ENCODE data around the gene ZFAND6.
"Not testable (repeated sequence)": the region's sequence is repeated elsewhere in the genome, so short reads cannot be mapped to it uniquely, and the experiment has no call there.

The ZFAND6 gene

DNA sequence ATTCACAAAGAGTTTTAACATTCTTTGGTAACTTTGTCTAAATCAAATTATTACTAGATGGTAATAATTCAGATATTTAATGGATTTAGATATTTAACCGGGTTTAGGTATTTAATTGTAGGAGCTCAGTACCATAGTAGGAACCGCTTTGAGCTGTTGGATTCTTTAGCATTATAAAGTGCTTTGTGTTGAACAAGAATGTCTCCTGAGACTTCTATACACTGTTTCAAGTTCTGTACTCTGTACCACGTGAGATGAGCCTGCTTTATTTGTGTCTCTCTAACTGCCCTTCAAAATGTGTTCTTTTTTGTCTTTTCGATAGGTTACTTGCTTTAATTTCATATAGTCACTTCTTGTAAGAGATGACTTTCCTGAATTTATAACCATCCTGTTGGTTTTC, 36.0 kb downstream of the ZFAND6 start:
- in situ Hi-C loops (cut with MboI; ENCODE audit: low sequenced_read_pairs), result no loop called here

DNA sequence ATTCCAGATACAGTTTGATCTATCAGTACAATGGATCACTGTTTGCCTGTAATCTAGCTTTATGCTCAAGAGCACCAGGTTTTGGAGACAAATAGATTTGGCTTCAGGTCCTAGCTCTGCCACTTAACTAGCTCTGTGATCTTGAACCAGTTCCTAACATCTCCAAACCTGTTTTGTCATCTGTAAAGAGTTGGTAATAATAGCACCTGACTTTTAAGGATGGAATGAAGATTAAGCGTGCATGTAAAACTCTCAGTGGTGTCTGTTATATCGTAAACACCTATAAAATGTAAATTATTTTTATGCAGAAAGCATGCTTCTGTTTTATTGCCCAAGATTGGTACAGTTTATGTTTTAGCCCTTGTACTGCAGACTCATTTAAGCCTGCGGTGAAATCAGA, 36.5 kb downstream of the ZFAND6 start:
- in situ Hi-C loops (cut with MboI; ENCODE audit: low sequenced_read_pairs), result no loop called here

DNA sequence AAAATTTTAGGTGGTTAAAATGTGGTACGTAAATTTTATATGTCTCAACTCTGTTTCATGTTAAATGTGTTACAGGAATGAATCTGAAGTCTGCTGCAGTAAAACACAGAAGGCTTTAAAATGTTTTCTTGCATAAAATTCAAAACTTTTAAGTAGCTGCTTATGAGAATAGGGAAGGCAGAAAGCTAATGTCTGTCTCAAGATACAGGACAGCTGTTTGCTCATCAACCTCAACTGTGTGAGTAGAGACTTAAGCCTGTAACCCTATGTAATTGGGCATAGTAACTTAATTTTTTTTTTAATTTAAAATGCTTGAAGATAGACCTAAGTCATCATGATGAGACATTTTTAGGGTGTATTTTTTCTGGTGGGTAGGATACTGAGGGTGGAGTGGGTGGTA, 38.9 kb downstream of the ZFAND6 start:
- in situ Hi-C loops (cut with MboI; ENCODE audit: low sequenced_read_pairs), result no loop called here

DNA sequence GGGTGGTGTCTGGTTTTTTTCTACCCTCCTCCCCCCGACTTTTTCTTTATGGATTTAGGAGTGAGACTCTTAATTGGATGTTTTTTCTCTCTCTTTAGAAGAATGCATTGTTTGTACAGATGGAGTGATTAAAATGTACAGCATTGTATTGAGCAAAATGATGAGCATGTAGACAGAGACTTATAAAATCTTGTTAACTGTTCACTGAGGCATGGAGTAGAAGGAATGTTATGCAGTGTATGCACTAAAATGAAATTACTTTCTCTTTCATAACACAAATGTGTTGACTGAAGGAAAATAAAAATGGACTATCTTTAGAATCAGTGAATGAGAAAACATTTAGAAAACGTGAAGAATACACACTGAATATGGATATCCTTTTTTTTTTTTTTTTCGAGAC, 39.8 kb downstream of the ZFAND6 start:
- in situ Hi-C loops (cut with MboI; ENCODE audit: low sequenced_read_pairs), result no loop called here

DNA sequence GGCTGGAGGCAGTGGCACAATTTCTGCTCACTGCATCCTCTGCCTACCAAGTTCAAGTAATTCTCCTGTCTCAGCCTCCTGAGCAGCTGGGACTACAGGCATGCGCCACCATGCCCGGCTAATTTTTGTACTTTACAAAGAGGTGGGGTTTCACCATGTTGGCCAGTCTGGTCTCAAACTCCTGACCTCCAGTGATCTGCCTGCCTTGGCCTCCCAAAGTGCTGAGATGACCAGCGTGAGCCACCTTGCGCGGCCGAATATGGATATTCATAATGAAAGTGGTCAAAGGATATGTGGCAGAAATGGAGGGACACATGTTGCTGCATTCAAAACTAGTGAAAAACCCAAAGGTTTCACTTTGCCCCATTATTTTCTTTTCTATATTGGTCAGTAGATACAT, 40.2 kb downstream of the ZFAND6 start:
- in situ Hi-C loops (cut with MboI; ENCODE audit: low sequenced_read_pairs), result not testable (repeated sequence)

DNA sequence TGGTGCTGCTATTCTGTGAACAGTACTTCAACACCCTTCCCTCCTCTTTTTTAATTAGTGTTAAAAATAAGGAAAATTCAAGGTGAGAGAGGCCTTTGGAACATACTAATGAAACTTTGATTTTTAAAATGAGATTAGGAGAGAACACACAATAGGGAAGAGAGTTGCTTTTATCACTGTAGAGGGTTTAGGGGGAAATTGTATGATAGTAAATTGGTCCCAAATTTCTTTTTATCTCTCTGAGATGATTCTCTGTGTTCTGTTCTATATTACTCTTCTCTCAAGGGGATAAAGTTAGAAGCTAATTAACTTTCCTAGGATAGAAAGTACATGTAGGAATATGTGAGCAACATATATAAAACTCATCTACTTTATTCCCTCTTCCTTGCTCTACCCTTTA, 40.8 kb downstream of the ZFAND6 start:
- in situ Hi-C loops (cut with MboI; ENCODE audit: low sequenced_read_pairs), result no loop called here

DNA sequence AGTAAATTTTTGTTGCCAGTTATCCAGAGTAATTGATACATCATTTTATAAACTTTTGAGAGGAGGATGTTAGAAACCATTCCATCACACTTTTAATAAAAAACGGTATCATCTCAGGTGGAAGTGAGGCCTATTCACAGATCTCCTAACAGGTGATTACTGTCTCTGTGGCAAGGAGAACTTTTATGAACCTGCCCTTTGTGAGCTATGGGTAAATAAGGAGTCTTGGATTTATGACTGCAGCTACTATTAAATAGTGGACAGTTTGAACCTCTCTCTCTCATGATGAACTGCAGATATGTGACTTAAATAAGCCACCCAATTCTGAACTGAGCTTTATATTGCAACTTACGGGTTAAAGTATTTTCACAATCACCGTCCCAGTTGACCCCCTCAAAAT, 45.7 kb downstream of the ZFAND6 start:
- in situ Hi-C loops (cut with MboI; ENCODE audit: low sequenced_read_pairs), result no loop called here

DNA sequence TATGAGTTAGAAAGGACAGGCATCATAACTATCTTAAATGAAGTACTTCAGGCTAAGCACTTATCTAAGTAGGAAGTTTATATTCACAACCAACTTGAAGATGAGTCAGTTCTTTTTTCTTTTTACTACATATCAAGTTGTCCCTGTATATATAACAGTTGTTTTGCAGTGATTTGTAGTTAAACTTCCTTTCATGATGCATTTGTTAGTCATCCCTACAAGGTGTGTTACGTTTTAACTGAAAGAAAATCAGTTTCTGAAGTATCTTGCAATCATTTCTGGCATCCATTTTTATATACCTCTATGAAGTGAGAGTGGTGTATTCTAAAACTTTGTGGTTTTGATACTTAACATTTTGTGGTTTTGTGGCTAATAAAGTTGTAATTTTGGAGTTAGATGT, 46.1 kb downstream of the ZFAND6 start:
- in situ Hi-C loops (cut with MboI; ENCODE audit: low sequenced_read_pairs), result no loop called here

DNA sequence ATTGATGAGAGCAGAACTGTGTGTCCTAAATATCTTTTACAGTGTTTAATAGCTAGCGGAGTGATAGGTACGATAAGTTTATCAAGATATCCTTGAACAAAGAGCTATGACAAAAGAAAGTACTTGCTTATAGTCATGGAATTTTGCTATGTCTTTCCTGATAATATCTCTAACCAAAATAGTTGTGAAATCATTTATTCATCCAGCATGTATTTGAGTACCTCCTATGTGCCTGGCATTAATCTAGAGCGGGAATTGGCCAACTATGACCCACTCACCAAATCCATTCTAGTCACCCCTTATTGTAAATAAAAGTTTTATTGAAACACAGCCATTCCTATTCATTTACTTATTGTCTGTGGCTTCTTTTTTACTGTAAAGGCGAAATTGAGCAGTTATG, 46.6 kb downstream of the ZFAND6 start:
- in situ Hi-C loops (cut with MboI; ENCODE audit: low sequenced_read_pairs), result no loop called here

DNA sequence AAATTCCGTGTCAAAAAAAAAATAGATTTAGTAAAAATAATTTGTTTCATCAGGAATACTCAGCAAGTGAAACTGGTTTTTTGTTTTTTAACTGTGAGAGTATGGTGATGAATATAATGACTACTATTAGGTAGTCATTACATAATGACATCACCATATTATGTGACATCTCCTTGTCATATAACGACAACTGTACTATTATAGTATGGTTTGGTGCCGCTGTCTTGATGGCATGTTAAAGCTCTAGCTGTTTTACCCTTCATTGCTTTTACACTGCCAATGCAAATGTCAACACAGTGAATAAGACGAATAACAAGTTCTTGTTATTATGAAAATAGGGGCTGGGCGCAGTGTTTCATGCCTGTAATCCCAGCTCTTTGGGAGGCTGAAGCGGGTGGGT, 47.7 kb downstream of the ZFAND6 start:
- in situ Hi-C loops (cut with MboI; ENCODE audit: low sequenced_read_pairs), result no loop called here

DNA sequence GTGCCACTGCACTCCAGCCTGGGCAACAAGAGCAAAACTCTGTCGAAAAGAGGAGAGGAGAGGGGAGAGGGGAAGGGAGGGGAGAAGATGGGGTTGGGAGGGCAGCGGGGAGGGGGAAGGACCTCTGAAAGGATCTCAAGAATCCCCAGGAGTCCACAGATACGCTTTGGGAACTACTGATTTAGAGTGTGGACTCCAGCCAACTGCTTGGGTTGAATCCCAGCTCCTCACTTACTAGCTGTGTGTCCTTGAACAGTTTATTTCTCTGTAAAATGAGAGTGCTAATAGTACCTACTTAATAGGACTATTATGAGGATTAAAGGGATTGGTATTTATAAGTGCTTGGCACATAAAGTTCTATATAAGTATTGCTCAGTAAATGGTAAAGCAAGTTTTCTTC, 48.3 kb downstream of the ZFAND6 start:
- in situ Hi-C loops (cut with MboI; ENCODE audit: low sequenced_read_pairs), result no loop called here

DNA sequence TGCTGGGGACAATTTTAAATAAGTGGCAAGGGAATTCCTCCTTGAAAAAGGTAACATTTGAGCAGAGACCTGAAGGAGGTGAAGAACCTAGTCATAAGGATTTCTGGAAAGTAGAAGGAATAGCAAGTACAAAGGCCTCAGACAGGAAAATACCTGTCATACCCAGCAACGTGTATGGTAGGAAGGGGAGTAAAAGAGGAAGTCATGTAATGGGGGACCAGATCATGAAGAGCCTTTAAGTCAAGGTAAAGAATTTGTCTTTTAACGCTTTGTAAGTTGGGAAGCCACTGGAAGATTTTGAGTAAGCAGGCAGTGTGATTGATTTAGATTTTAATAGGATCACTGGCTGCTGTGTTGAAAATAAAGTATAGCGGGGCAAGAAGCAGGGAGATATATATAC, 49.9 kb downstream of the ZFAND6 start:
- in situ Hi-C loops (cut with MboI; ENCODE audit: low sequenced_read_pairs), result no loop called here

DNA sequence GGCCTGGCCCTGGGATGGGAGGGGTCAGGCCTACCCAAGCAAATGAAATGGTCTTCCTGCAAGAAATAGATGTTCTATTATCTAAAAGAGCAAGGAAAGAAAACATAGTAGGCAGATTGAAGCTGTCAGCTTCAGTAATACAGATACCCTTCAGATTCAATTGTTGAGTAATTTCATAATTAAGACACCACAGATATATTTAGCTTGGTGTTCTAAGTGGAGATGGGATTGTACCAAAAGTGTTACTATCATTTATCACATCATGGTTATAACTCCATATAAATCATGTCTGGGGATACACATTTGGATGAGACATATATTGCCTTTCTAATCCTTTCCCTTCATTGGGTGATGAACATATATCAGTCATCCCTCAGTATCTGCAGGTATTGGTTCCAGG, 51.4 kb downstream of the ZFAND6 start:
- in situ Hi-C loops (cut with MboI; ENCODE audit: low sequenced_read_pairs), result no loop called here

DNA sequence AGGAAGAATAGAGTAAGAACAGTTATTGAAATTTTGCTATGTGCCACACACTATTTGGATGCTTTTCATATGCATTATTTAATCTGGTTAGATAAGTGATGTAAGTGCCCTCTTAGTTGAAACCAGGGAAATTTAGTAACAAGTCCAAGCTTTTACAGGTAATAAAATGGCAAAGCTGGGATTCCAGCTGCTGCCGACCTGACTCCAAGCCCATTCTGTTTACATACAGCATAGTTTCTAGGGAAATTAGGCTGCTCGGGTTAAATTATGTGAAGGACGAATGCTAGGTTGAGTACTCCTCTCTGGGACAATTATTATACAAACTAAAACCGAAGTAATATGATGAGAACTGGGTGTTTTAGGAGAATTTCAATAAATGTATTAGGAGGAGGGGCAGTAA, 54.6 kb downstream of the ZFAND6 start:
- in situ Hi-C loops (cut with MboI; ENCODE audit: low sequenced_read_pairs), result no loop called here

DNA sequence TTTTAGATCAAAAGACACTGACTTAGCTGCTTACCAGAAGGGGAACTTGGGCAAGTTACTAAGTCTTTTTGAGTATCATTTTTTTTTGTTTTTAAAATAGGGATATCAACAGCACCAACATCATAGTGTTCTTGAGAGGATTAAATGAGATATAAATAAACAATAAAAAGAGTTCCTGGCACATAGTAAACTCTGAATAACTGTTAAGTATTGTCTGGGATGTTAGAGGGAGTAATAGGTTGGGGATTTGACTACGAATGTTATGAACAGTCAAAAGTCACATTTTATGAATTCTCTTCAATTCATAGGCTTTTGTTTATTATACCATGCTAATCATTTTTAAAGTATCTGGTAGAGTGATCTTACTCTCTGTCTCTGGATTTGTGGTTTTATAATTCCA, 55.5 kb downstream of the ZFAND6 start:
- in situ Hi-C loops (cut with MboI; ENCODE audit: low sequenced_read_pairs), result no loop called here

DNA sequence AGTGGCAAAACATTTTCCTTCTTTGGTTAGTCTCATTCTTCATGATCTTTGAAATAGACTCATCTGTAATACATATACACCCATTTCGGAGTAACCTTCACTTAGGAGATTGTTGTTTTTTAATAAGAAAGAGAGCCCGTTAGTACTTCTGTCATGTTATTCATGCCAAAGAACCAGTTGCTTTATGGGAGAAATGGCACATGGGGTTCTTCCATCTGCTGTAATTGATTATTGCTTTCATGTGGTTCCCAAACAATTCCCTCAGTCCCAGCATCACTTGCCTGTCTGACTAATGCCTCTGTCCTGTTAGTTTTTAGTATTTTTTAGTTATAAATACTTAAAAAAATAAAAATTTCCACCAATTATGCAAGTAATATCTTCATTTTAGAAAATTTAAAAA, 59.5 kb downstream of the ZFAND6 start:
- in situ Hi-C loops (cut with MboI; ENCODE audit: low sequenced_read_pairs), result no loop called here

DNA sequence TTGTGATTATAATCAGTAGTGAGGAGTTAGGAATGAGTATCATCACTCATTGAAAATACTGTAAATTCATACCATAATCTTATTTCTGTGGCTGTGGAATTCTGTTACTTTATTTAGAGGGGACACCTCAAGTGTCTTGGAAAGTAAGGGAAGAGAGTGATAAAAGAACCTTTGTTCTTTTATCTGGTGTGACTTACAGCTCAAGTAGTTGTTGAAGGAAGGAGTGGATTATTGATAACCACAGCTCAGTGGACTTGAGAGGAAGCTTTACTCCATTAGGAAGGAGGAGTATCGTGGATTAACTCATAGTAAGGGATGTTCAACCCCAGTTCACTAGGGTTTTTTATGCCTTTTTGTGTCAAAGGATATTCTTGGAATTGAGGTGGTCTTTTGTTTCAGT, 61.2 kb downstream of the ZFAND6 start:
- in situ Hi-C loops (cut with MboI; ENCODE audit: low sequenced_read_pairs), result no loop called here

DNA sequence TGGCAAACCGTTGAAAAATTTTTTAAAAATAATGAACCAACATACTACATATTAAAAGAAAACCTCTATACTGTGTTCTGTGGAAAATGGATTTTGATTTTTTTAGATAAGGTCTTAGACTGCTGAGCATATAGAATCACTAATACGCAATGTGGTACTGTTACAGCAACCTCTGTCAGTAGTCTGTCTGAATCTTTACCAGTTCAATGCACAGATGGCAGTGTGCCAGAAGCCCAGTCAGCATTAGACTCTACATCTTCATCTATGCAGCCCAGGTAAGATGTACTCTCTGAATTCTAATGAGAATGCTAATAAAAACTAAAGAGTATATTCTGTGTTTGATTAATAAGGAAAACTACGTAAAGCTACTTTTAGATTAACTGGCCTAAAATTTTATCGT, 62.1 kb downstream of the ZFAND6 start:
- in situ Hi-C loops (cut with MboI; ENCODE audit: low sequenced_read_pairs), result no loop called here

DNA sequence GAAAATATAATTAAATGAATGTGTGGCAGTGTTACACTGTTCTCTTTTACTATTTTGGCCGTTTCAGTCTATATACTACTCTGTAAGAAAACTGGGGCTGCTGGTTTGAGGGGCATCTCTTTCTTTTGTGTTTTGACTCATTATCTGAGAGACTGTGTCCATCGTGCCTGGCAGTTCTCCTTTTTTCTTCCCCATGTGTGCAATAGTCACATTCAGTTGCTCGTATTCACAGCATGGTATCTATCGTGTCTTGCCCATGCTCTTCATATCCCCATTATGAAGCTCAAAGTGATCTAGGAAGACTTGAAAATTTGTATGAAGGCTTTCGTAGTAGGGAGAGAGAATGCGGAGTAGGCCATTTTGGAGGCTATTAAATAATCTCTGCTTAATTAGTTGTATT, 63.6 kb downstream of the ZFAND6 start:
- in situ Hi-C loops (cut with MboI; ENCODE audit: low sequenced_read_pairs), result no loop called here

DNA sequence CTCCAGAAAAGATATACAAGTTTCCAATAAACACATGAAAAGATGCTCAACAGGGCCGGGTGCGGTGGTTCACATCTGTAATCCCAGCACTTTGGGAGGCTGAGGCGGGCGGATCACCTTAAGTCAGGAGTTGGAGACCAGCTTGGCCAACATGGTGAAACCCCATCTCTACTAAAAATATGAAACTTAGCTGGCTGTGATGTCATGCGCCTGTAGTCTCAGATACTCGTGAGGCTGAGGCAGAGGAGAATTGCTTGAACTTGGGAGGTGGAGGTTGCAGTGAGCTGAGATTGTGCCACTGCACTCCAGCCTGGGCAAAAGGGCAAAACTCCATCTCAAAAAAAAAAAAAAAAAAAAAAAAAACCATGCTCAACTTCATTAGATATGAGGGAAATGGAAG, 67.8 kb downstream of the ZFAND6 start:
- in situ Hi-C loops (cut with MboI; ENCODE audit: low sequenced_read_pairs), result not testable (repeated sequence)

DNA sequence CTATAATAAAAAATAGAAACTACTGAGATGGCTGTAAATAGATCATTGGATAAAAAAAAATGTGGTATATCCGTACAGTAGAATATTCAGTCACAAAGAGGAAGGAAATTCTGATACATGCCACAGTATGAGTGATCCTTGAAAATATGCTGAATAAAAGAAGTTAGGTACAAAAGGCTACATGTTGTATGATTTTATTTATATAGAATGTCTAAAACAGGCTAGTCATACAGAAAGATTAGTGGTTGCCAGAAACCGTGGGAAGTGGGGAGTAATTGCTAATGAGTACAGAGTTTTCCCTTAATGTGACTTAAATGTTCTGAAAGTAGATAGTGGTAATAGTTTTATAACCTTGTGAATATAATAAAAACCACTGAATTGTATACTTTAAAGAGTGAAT, 68.4 kb downstream of the ZFAND6 start:
- in situ Hi-C loops (cut with MboI; ENCODE audit: low sequenced_read_pairs), result no loop called here

DNA sequence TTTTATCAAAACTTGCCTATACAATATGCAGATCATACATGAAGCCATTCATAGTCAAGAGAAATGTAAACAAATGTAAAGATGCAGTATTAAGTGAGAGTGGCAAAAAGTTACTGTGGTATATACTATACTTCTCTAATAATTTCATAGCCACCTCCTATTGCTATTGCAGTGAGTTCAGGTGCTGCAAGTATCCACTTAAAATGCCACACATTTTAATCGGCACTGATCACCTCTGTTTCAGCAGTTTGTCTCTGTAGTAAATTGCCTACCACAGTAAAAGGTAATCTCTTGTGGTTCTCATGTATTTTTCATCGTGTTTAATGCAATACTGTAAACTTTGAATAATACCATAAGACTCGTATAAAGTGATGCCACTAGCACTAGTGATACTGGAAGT, 72.9 kb downstream of the ZFAND6 start:
- in situ Hi-C loops (cut with MboI; ENCODE audit: low sequenced_read_pairs), result no loop called here

DNA sequence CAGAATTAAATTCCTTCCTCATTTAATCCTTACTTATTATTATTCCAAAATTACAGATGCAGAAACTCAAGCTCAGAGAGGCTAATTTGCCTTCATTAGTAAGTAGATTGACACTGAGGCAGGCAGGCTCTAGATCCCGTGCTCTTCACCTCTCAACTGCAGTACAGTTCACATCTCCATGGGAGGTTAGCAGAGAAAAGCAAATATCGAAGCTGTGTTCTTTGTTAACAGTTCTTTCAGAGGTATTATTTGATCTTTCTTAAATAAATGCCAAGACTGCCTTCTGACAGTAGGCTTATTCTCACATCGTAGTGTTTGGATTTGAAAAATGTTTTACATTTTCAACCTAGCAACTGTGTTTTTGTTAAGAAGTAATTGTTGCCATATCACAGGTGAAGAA, 77.4 kb downstream of the ZFAND6 start:
- in situ Hi-C loops (cut with MboI; ENCODE audit: low sequenced_read_pairs), result no loop called here

DNA sequence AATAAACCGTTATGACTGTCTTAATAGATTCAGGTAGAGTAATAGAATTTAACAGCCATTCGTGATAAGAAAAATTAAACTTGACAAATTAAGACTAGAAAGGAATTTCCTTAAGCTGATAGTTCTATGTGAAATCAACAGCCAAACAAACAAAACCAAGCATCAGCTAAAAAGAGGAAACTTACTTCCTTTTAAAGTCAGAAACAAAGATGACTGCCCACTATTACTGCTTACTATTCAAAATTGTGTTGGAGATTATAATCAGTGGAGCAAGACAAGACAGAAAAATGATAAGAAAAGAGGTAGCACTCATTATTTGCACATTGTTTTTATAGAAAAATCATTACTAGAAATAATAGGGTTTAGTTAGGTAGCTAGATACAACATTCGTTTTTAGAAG, 79.5 kb downstream of the ZFAND6 start:
- in situ Hi-C loops (cut with MboI; ENCODE audit: low sequenced_read_pairs), result no loop called here
